Measurements from ENCODE around the gene LIN28A.

LIN28A gene

DNA sequence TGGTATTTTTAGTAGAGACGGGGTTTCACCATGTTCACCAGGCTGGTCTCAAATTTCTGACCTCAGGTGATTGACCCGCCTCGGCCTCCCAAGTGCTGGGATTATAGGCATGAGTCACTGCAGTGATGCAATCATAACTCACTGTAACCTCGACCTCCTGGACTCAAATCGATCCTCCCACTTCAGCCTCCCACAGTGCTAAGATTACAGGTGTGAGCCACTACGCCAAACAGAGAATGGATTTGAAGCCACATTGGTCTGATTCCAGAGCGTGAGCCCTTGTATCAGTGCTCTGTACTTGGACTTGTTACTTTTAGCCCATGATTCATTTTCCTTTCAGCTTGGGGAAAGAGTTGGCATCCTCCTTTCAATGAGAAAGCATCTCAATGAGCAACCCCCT lies 23.2 kb upstream of the LIN28A start:
- DNase-seq (ENCODE audit: low spot score), result no peak

DNA sequence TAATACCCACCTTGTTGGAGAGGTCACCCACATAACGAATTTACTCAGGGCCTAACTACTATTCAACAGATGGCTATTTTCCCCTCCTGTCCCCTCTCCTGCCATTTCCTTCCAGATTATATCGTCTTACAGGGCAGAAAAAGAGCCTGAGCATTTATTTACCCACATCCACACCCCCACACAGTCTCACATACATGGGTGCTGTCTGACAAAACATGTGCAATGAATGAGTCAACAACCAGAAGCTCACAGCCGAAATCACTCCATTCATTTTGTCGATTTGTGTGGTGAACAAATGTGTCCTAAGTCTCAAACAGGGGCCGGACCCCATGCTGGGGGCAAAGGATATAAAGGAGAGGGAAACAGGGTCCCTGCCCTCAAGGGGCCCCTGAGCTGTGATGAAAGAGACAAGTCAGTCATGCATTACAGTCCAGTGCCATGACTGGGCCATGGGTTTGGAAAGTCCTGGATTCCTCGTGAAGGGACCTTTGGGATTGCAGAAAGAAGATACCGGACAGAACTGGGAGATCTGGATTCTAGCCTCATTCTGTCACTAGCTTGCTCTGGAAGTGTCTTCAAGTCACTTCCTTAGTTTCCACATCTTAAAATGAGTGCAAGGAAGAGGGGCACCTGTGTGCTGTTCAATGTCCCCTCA lies 21.7 kb upstream of the LIN28A start:
- no peak for DNase-seq (ENCODE audit: low spot score)

DNA sequence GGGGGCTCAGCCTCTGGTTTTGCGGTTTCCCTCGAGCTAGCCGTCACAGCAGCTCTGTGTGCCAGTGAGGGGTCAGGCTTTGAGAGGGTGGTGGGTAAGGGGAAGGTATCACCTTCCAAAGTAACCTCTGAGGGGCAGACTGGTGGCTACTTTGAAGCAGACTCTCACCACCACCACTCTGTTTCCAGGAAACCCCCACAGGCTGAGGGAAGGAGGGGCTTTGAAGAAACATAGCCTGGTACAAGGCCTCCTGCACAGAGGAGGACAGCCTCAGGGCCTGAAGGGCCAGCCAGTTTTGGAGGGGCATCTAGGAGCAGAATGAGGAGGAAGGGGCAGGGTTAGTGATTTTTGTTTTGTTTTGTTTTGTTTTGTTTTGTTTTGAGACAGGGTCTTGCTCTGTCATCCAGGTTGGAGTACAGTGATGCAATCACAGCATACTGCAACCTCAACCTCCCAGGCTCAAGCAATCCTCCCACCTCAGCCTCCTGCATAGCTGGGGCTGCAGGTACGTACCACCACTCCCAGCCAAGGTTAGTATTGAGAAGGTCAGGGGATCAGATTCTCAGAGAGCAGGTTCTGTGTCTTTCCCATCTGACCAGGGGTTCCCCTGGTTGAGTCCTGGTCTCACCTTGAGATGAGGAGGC lies 20.9 kb upstream of the LIN28A start:
- no peak for DNase-seq (ENCODE audit: low spot score)

DNA sequence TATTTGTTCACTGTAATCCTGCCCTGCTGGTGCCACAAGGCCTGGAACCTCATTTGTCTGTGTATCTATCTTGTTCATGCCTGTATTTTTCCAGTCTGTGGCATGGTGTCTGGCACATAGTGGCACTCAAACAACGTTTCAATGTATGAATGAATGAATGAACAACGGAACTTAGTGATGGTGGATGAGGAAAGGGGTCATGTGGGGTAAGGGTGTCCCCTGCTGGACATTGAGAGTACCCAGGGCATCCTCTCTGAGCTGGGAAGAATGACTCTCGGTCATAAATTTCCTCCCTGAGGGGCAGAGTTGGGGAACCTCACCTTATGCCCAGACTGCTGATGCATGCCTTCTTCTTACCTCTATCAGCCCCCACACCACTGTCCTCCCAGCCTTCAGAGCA lies 19.2 kb upstream of the LIN28A start:
- DNase-seq (ENCODE audit: low spot score), result no peak

DNA sequence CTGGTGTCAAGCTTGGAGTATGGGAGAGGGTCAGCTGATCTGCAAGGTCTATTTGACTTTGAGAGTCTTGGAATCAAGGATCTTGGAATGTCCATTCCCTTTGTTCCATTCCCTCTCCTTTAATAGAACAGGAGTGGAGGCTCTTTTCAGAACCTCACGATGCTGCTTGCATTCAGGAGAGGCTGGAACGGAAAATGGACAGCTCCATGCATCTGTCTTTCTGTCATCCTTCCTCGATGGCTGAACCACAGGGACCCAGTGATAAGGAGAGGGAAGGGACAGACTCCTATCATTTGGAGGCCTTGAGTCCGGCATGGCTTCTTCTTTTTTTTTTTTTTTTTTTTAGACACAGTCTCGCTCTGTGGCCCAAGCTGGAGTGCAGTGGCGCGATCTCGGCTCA lies 14.9 kb upstream of the LIN28A start:
- no peak for DNase-seq (ENCODE audit: low spot score)

DNA sequence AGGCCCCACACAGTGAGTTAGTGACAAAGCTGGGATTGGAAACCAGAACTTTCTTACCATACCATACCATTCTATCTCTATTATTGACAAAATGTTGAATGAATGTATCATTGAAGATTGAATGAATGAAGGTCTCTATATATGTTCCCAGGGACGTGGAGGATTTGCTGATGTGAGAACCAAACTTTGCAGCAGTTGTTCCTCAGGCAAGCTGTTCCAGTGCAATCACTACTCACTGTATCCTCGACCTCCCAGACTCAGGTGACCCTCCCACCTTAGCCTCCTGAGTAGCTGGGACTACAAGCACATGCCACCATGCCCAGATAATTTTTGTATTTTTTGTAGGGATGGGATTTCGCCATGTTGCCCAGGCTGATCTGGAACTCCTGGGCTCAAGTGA lies 11.6 kb upstream of the LIN28A start:
- DNase-seq (ENCODE audit: low spot score), result no peak

DNA sequence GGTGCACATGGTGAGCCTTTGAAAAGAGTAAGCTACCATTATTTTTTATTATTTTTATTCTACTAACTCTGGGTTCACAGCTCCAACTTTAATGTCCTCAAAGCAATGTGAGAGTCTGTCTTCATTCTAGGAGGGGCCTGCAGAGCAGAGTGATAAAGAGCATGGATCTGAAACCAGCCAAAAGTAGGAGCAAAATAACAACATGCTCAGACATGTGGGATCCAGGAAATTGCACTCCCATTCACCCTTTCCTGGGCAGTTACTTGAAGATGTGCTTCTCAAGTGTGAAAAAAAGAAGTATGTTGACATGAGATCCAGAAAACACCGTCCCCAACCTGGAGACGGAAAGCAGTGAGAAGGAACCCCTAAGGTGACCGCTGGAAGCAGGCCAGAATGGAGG lies 8.7 kb upstream of the LIN28A start:
- no peak for DNase-seq (ENCODE audit: low spot score)

DNA sequence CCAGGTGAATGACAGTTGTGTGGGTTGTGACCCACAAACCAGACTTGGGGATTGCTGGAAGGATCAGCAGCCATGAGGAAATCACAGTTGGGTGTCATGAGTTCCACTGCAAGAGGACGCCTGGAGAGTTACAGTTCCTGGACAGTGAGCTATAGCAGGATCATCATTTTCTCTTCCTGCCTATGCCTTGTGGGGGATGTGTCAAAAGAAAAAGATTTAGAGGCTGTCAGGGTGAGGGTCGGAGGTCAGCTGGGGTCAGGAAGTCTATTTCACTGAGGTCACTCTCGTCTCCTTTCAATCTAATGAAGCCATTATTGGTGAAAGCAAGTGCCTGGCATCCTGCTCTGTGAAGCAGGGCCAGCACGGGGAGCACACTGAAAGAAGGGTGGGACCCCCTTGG lies 7.0 kb upstream of the LIN28A start:
- no peak for DNase-seq (ENCODE audit: low spot score)

DNA sequence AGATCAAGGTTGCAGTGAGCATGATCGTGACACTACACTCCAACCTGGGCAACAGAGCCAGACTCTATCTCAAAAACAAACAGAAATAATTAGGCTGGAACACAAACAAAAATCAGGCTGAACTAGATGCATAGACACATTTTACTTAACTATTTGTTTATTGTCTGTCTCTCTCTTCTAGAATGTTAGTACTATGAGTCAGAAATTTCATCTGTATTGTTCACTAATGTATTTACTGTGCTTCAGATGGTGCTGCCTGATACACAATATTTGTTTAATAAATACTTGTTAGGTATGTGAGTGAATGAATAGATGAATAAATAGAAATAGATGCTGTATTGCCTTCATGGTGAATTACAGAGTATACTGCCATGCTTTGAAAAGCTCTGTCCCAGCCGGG lies 6.0 kb upstream of the LIN28A start:
- DNase-seq (ENCODE audit: low spot score), result no peak

DNA sequence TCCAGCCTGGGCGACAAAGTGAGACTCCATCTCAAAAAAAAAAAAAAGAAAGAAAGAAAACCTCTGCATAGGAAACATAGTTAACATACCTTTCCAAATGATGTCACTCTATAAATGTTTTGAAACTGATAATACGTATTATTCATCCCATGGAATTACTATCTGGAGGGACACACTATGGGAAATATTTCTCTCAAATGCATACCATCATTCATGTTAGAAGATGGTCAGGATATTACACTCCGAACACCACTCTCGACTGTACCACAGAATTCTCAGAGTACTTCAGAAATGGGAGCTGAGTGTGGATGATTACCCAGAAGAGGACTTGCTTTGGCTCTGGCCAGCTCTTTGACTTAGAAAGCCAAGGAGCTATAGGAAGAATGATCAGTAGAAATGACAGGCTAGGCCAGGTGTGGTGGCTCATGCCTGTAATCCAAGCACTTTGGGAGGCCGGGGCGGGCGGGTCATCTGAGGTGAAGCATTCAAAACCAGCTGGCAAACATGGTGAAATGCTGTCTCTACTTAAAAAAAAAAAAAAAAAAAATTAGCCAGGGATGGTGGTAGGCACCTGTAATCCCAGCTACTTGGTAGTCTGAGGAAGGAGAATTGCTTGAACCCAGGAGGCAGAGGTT lies 5.2 kb upstream of the LIN28A start:
- DNase-seq (ENCODE audit: low spot score), result no peak

DNA sequence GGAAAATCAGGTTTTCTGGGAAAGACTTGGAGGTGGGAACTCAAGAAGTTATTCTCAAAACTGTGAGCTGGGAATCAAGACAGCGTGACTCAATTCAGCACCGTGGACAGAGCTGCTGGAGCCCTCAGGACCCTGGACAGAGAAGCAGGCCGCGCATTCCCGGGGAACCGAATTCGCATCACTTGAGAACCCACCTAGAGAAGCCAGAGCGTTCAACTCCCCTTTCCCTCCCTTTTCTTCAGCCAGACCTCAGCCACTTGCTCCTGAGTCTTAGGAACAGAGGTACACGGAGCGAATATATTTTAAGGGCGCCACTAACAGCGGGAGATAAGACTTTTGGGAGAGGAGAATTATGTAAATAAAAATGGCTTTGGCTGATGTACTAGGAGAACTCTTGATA lies 2.0 kb upstream of the LIN28A start:
- peak; percentile 25 for DNase-seq (ENCODE audit: low spot score)

DNA sequence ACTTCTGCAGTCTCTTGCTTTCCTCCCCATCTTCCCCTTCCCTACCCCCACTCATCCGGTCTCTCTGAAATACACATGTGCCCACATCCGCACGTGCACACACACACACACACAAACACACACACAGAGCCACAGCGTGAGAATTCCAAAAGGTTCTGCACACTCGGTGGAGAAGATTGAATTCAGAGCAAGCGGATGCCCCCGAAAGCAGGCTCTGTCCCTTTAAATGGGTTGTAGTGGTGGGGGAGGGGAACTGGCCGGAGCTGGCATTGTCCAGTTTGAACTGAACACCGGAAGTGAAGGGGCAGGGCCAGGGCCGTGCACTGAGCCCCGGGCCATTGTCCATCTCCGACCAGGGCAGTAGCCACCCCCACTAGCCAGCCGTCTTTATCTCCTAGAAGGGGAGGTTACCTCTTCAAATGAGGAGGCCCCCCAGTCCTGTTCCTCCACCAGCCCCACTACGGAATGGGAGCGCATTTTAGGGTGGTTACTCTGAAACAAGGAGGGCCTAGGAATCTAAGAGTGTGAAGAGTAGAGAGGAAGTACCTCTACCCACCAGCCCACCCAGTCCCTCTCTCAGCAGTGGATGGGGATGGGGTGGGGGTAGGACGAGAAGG lies 1.3 kb upstream of the LIN28A start:
- peak; percentile 14 for DNase-seq (ENCODE audit: low spot score)

DNA sequence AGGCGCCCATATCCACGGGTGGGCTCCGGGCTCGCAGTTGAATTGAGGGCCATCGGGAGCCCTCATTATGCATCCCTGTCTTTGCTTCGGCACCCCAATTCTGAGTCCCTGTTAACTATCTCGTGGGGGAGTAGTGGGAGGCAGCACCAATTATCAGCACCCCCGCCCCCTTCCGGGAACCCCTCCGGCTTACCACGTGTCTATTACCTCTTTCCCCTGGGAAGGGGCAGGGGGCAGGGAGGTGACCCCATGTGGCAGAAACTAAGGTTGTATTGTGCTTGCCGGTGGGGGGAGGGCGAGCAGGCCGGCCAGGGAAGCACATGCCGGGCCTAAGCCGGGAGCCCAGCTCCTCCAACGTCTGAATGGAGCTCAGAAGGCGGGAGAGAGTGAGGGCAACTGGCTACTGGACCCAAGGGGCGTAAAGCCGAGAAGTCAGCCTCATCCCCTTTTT lies 1.0 kb downstream of the LIN28A start:
- DNase-seq (ENCODE audit: low spot score), result no peak

DNA sequence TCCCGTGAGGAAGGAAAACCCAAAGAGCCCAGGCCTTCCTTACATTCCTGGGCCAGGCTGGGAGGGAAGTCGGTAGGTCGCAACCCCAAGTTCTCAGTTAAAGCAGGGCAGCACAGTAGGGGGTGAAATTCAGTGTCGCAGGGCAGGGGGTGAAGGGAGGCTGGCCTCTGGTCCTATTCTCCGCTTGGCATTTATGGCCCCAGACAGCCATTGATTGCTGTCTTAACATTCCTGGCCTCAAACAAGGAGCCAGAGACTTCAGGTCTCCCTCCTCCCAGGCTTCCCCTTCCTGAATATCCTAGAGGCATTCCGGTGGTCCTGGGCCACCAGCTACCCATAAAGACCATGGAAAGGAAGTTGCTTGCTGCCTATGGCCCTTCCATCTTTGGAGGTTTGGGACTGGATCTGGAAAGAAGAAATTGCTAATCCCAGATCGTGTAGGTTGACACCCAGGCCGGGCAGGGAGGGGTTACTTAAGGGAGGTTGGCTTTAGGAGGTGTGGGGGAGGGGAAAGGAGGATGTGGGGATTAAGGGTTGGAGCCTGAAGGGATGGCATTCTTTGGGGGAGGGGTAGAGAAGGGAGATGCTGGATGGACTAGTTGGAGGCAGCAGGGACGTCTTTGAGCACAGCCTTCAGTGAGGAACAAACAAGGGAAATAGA lies 1.7 kb downstream of the LIN28A start:
- DNase-seq (ENCODE audit: low spot score), result no peak

DNA sequence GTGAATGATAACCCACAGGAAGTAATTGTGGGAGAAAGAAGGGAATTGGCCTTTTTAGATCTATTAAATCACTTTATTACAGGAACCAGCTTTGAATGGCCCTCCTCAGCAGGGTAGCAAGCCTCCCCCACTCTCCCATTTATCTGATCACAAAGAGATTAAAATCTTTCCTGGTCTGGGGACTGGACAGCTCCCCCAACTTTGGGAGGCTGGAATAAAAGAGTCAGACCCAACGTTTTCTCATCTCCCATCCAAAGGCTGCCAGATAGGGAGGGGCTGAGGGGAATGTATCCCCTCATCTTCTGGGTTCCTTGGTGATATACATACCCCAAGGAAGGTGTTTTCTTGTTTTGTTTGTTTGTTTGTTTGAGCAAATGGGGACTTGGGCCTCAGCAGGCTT lies 2.4 kb downstream of the LIN28A start:
- no peak for DNase-seq (ENCODE audit: low spot score)

DNA sequence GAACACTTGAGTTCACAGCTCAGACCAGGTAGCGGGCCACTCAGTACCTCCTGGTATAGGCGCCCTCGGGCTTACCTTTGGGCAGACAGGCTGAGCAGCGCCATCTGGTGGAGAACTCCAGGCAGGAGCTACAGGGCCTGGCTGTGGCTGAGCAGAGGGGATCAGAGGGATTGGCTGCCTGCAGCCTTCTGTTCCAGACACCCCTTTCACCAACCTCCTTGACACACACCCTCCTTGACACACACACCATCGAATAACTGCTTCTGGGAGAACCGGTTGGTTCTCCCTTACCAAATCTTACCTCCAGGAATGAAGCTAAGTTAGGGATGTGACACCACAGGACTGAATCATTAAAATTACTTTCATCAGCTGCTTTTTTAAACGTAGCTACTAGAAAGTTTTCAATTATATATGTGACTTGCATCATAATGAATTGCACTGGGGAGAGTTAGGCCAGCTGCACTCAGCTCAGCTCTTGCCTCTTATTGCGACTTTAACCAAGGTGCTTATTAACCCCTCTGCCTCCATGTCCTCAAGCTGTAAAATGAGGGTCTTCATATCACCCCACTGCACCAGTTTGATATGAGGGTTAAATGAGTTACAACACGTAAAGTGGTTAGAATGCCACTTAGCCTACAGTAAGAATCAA lies 6.6 kb downstream of the LIN28A start:
- DNase-seq (ENCODE audit: low spot score), result peak; percentile 62

DNA sequence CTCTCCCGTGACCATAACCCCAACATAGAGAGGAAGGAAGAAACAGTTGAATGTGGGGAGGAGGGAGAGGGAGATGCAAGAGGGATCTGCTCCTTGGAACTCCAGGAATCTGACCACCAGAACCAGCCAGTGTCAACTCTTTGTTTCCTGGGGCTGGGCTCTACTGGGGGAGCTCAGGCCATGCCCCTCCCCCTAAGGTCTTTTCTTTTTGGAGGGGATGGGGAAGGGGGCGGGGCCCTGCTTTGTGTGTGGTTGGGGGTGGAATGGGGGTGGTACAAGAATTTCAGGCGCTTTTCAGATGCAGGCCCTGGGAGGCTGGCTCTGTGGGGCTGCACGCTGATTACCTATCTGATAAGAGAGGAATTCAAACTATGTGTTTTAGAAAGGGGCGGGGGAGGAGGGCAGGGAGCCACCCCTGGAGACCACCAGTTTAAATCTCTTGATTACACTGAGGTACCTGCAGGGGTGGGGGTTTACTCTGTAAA lies 8.3 kb downstream of the LIN28A start:
- no peak for DNase-seq (ENCODE audit: low spot score)

DNA sequence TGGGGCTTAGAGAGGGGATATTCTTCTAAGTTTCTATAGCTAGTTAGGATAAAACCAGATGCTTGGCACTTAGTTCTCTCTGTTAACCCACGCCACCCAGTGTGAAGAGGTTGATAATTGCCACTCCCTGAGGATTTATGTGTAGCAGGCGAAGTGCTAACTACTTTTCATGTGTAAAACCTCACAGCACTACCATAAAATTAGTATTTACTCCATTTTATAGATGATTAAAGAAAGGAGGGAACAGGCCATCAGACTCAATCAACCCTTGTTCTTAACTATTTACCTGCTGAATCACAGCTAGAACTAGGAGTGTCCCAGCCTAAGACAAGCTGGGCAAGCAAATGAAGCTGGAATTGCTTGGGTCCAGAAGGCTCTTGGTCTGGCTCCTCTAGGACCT lies 8.9 kb downstream of the LIN28A start:
- DNase-seq (ENCODE audit: low spot score), result no peak

DNA sequence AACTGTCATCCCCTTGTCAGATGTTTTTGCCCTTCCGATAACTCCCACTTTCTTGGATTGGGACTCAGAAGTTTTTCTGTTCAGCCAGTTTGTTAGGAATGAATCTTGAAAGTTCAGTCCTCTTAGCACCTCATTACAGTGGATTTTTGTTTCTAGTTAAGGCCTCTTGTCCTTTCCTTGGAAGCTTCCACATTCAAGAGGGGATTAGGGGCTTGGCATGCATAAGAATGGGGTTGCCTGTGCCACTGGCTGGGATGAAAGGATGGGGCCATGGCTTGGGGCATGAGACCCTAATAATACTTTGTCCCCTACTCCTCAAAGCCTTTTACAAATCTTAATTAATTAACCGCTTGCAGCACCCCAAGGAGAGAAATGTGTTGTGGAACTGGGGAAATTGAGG lies 19.1 kb downstream of the LIN28A start:
- DNase-seq (ENCODE audit: low spot score), result no peak

DNA sequence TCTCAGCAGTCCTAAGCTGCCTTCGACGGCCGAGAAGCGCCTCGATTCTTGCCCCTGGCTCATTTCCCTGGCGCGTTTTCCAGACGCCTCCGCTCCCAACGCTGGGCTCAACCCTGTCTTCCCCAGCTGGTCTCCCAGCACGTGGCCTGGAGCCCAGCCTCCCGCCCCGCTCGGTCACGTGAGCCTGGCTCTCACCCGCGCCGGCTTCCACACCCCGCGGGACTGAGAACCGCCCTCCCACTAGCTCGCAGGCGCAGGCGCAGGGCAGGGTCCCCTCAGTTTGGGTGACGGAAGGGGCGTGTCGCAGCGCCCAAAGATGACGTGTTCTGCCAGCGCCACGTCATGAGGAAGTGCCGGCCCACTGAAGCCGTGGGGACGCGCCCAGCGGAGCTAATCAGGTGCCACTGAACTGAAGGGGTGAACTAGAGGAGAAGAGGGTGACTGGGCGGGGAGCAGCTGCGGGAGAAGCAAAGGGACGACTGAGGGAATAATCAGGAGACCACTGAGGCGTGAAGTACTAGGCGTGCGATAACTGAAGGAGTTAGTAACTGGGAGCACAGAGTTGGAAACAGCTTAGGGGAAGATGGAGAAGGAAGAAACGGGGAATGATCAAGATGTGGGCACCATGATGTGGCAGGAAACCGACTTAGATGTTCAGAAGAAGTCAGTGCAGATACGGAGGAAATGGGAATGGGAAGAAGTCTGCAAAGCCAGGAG lies 21.5 kb downstream of the LIN28A start, which contains the start of gene DHDDS:
TSS of gene DHDDS (plus strand) at position 343 of the 717 bp plus-strand sequence. CDS start 625 bp downstream, outside the sequence.
- DNase-seq (ENCODE audit: low spot score), result peak; percentile 96

DNA sequence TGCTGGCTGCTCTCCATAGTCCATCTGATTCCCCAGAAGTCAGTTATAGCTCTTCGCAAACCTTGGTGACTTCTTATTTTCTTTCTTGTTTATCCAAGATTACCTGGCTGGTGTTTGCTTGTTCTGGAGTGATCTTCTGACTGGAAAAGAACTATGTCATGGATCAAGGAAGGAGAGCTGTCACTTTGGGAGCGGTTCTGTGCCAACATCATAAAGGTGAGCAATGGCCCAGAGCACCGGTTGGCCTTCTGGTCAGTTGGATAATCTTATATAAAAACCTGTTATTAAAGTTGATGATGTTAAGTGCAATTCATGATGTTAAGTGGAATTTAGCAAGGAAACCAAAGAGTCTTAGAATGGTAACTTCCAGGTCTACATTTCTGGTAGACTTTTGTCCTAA lies 22.2 kb downstream of the LIN28A start:
- no peak for DNase-seq (ENCODE audit: low spot score)
